T-helper 1 cell treated with Interleukin-12 subunit alpha and Interleukin-12 subunit beta and Interleukin-4 antibody, amounts not matched to agents 30 μg/mL and 1 μg/mL, for 36 hours (primary cell): ENCODE results near the gene COPS3.
A peak's percentile ranks its signal among the peaks of the same experiment; 100 is the strongest.

Experiments
- H3K27ac Mint-ChIP-seq: one replicate; pipeline ENCODE4 v1.8.0; 2021; ENCODE audit warnings: mild to moderate bottlenecking, mixed read lengths
- H3K27me3 Mint-ChIP-seq: one replicate; pipeline ENCODE4 v1.8.0; 2021; ENCODE audit warnings: low read depth, mixed read lengths
- H3K36me3 Mint-ChIP-seq: one replicate; pipeline ENCODE4 v1.8.0; 2021; ENCODE audit warnings: low read depth, mixed read lengths
- H3K4me1 Mint-ChIP-seq: one replicate; pipeline ENCODE4 v1.8.0; 2021; ENCODE audit warnings: low read depth, mixed read lengths
- H3K4me3 Mint-ChIP-seq: one replicate; pipeline ENCODE4 v1.8.0; 2021; ENCODE audit warnings: mild to moderate bottlenecking, moderate library complexity, mixed read lengths
- H3K9me3 Mint-ChIP-seq: one replicate; pipeline ENCODE4 v1.8.0; 2021; ENCODE audit warnings: mixed read lengths

COPS3 gene

GRCh38 chr17:17225901-17226300, 55.1 kb downstream of the COPS3 start:
- Mint-ChIP-seq H3K36me3 (peaks cover 42% of the 10 kb centered on the region), H3K4me3 (no peak overlapping the region), H3K9me3 (no peaks in the 10 kb centered on the region), H3K27ac (no peak overlapping the region), H3K4me1 (no peaks in the 10 kb centered on the region), H3K27me3 (no peaks in the 10 kb centered on the region)

- Mint-ChIP-seq H3K36me3 (peaks cover 44% of the 10 kb centered on the region), H3K27me3 (no peaks in the 10 kb centered on the region), H3K4me1 (no peaks in the 10 kb centered on the region), H3K9me3 (no peaks in the 10 kb centered on the region), H3K27ac (no peak overlapping the region), H3K4me3 (no peak overlapping the region)
Measured at GRCh38 chr17:17224137-17224536, 56.9 kb downstream of the COPS3 start.

- Mint-ChIP-seq H3K27ac (no peak overlapping the region), H3K36me3 (peaks cover 42% of the 10 kb centered on the region), H3K4me1 (no peaks in the 10 kb centered on the region), H3K27me3 (no peaks in the 10 kb centered on the region), H3K9me3 (no peaks in the 10 kb centered on the region), H3K4me3 (no peak overlapping the region)
Measured at GRCh38 chr17:17223736-17224135, 57.3 kb downstream of the COPS3 start.

GRCh38 chr17:17221329-17221728, 59.7 kb downstream of the COPS3 start:
- Mint-ChIP-seq H3K4me1 (no peaks in the 10 kb centered on the region), H3K4me3 (no peak overlapping the region), H3K9me3 (no peaks in the 10 kb centered on the region), H3K27me3 (no peaks in the 10 kb centered on the region), H3K27ac (no peak overlapping the region), H3K36me3 (peaks cover 56% of the 10 kb centered on the region)

GRCh38 chr17:17220529-17220928, 60.5 kb downstream of the COPS3 start:
- no peaks in the 10 kb centered on the region for H3K27me3 Mint-ChIP-seq
- no peaks in the 10 kb centered on the region for H3K4me1 Mint-ChIP-seq
- H3K27ac Mint-ChIP-seq = no peak overlapping the region
- H3K4me3 Mint-ChIP-seq = no peak overlapping the region
- peaks cover 51% of the 10 kb centered on the region for H3K36me3 Mint-ChIP-seq
- H3K9me3 Mint-ChIP-seq = no peaks in the 10 kb centered on the region

- Mint-ChIP-seq H3K36me3 (peaks cover 43% of the 10 kb centered on the region), H3K27me3 (no peaks in the 10 kb centered on the region), H3K9me3 (no peaks in the 10 kb centered on the region), H3K4me1 (no peaks in the 10 kb centered on the region), H3K27ac (no peak overlapping the region), H3K4me3 (no peak overlapping the region)
Measured at GRCh38 chr17:17217995-17218394, 63.1 kb downstream of the COPS3 start.

GRCh38 chr17:17216776-17217175, 64.3 kb downstream of the COPS3 start:
- Mint-ChIP-seq H3K9me3 (no peaks in the 10 kb centered on the region), H3K36me3 (peaks cover 43% of the 10 kb centered on the region), H3K4me3 (no peak overlapping the region), H3K27ac (no peak overlapping the region), H3K27me3 (no peaks in the 10 kb centered on the region), H3K4me1 (no peaks in the 10 kb centered on the region)

- no peak overlapping the region for H3K27ac Mint-ChIP-seq
- H3K4me3 Mint-ChIP-seq = no peak overlapping the region
- no peaks in the 10 kb centered on the region for H3K4me1 Mint-ChIP-seq
- H3K9me3 Mint-ChIP-seq = no peaks in the 10 kb centered on the region
- no peaks in the 10 kb centered on the region for H3K27me3 Mint-ChIP-seq
- H3K36me3 Mint-ChIP-seq = peaks cover 41% of the 10 kb centered on the region
Measured at GRCh38 chr17:17216236-17216635, 64.8 kb downstream of the COPS3 start.

GRCh38 chr17:17215575-17215974, 65.5 kb downstream of the COPS3 start:
- Mint-ChIP-seq H3K27ac (no peak overlapping the region), H3K36me3 (peaks cover 35% of the 10 kb centered on the region)

GRCh38 chr17:17214646-17215436, 66.2 kb downstream of the COPS3 start:
- H3K27ac Mint-ChIP-seq = no peak overlapping the region

More at GRCh38 chr17:17215575-17215974, 65.5 kb downstream of the COPS3 start:
- no peaks in the 10 kb centered on the region for H3K9me3 Mint-ChIP-seq
- no peak overlapping the region for H3K4me3 Mint-ChIP-seq
- H3K4me1 Mint-ChIP-seq = no peaks in the 10 kb centered on the region
- no peaks in the 10 kb centered on the region for H3K27me3 Mint-ChIP-seq

GRCh38 chr17:17213775-17214174, 67.3 kb downstream of the COPS3 start:
- Mint-ChIP-seq H3K4me3 (no peak overlapping the region), H3K36me3 (peaks cover 30% of the 10 kb centered on the region), H3K27me3 (no peaks in the 10 kb centered on the region), H3K9me3 (no peaks in the 10 kb centered on the region), H3K4me1 (no peaks in the 10 kb centered on the region), H3K27ac (no peak overlapping the region)

More at GRCh38 chr17:17214646-17215436, 66.2 kb downstream of the COPS3 start:
- Mint-ChIP-seq H3K27me3 (no peaks in the 10 kb centered on the region), H3K9me3 (no peaks in the 10 kb centered on the region), H3K4me1 (no peaks in the 10 kb centered on the region), H3K4me3 (no peak overlapping the region), H3K36me3 (peaks cover 30% of the 10 kb centered on the region)

- Mint-ChIP-seq H3K4me3 (no peak overlapping the region), H3K27ac (no peak overlapping the region), H3K27me3 (no peaks in the 10 kb centered on the region), H3K9me3 (no peaks in the 10 kb centered on the region), H3K36me3 (peaks cover 12% of the 10 kb centered on the region), H3K4me1 (peaks cover 21% of the 10 kb centered on the region)
Measured at GRCh38 chr17:17207998-17208397, 73.0 kb downstream of the COPS3 start.

GRCh38 chr17:17206913-17207335, 74.1 kb downstream of the COPS3 start:
- H3K36me3 Mint-ChIP-seq = peaks cover 16% of the 10 kb centered on the region
- peak overlapping the region; percentile 9 for H3K27ac Mint-ChIP-seq
- H3K4me3 Mint-ChIP-seq = no peak overlapping the region
- H3K27me3 Mint-ChIP-seq = no peaks in the 10 kb centered on the region
- peaks cover 21% of the 10 kb centered on the region for H3K4me1 Mint-ChIP-seq
- no peaks in the 10 kb centered on the region for H3K9me3 Mint-ChIP-seq

GRCh38 chr17:17206124-17206912, 74.7 kb downstream of the COPS3 start, which contains the start of gene PLD6:
Gene PLD6 (minus strand): TSS chr17:17206333. CDS start chr17:17206286, 47 bp downstream.
- no peaks in the 10 kb centered on the region for H3K27me3 Mint-ChIP-seq
- H3K36me3 Mint-ChIP-seq = peaks cover 18% of the 10 kb centered on the region
- peaks cover 22% of the 10 kb centered on the region for H3K4me1 Mint-ChIP-seq
- peak within 1 kb of the TSS; percentile 79 for H3K27ac Mint-ChIP-seq
- no peaks in the 10 kb centered on the region for H3K9me3 Mint-ChIP-seq
- peak within 1 kb of the TSS; percentile 78 for H3K4me3 Mint-ChIP-seq
